IMR-90 (cell line): ENCODE measurements around the gene GDF10. TPM values are rescaled to one million over a fixed set of nuclear protein-coding genes. Genes with fewer than 3 reads are reported as not detected.

ENCODE experiments used
- ATAC-seq: fragments of 200-7000 bp; cut with Tn5 transposase; 2 replicates; pipeline ENCODE4 v1.9.1; 2020; ENCODE audit warnings: low read depth, mild to moderate bottlenecking, moderate library complexity
- BruUV-seq: library from RNA; stranded (reverse); fragments of 400-500 nt; replicated peaks from 2 replicates; lab custom pipeline; 2021; lab: Mats Ljungman, UMichigan
- CTCF ChIA-PET: fragments of 300-600 bp; formaldehyde crosslinking; extraction: SDS; loops from one replicate; lab custom pipeline; 2021; ENCODE audit warnings: antibody characterized with exemption; lab: Yijun Ruan, JAX
- POLR2A ChIA-PET: fragments of 300-600 bp; sonication (Branson Sonifier 250); formaldehyde crosslinking; loops from one replicate; lab custom pipeline; 2022; ENCODE audit warnings: antibody characterized with exemption; ENCODE audit not compliant: unreplicated experiment; lab: Charles Lee
- DNase-seq: peaks from one replicate; pipeline ENCODE4 v3.0.0; 2013
- H2AFZ ChIP-seq: replicated peaks from 2 replicates; pipeline ENCODE3; 2013; ENCODE audit warnings: low read length, mild to moderate bottlenecking; ENCODE audit not compliant: poor library complexity
- H2AK5ac ChIP-seq: 2 replicates; pipeline ENCODE4 v1.6.1; 2013; ENCODE audit warnings: low read depth, low read length, inconsistent platforms
- H2AK9ac ChIP-seq: replicated peaks from 2 replicates; pipeline ENCODE3; 2013; ENCODE audit warnings: mild to moderate bottlenecking, low read depth, low read length, moderate library complexity; ENCODE audit not compliant: poor library complexity
- H2BK120ac ChIP-seq: 2 replicates; pipeline ENCODE4 v1.6.1; 2013; ENCODE audit warnings: low read depth, low read length, inconsistent platforms
- H2BK15ac ChIP-seq: 3 replicates; pipeline ENCODE4 v1.6.1; 2013; ENCODE audit warnings: low read depth, low read length, inconsistent platforms
- H2BK20ac ChIP-seq: 2 replicates; pipeline ENCODE4 v1.6.1; 2013; ENCODE audit warnings: low read depth, mild to moderate bottlenecking, inconsistent platforms, low read length, moderate library complexity
- H2BK5ac ChIP-seq: 2 replicates; pipeline ENCODE4 v1.6.1; 2013; ENCODE audit warnings: mild to moderate bottlenecking, low read depth, low read length, inconsistent platforms; ENCODE audit not compliant: poor library complexity, severe bottlenecking
- H3K14ac ChIP-seq: replicated peaks from 2 replicates; pipeline ENCODE4 v1.6.1; 2013; ENCODE audit warnings: low read depth, low read length, inconsistent platforms
- H3K18ac ChIP-seq: 2 replicates; pipeline ENCODE4 v1.6.1; 2013; ENCODE audit warnings: low read depth, low read length, control low read depth
- H3K23ac ChIP-seq: 2 replicates; pipeline ENCODE4 v1.6.1; 2013; ENCODE audit warnings: low read depth, low read length, inconsistent platforms
- H3K27ac ChIP-seq: 2 replicates; pipeline ENCODE4 v1.5.1; 2013; ENCODE audit warnings: mild to moderate bottlenecking, control low read depth, low read length; ENCODE audit not compliant: insufficient read depth
- H3K27me3 ChIP-seq: 2 replicates; pipeline ENCODE4 v1.6.1; 2013; ENCODE audit warnings: low read length; ENCODE audit not compliant: control insufficient read depth, insufficient read depth
- H3K36me3 ChIP-seq: 2 replicates; pipeline ENCODE4 v1.6.1; 2013; ENCODE audit warnings: low read length, mixed read lengths; ENCODE audit not compliant: control insufficient read depth, insufficient read depth
- H3K4ac ChIP-seq: 2 replicates; pipeline ENCODE4 v1.6.1; 2013; ENCODE audit warnings: low read depth, low read length, inconsistent platforms
- H3K4me1 ChIP-seq: 2 replicates; pipeline ENCODE4 v1.6.1; 2013; ENCODE audit warnings: low read length, mixed read lengths; ENCODE audit not compliant: control insufficient read depth, insufficient read depth
- H3K4me2 ChIP-seq: 2 replicates; pipeline ENCODE4 v1.6.1; 2013; ENCODE audit warnings: low read depth, mild to moderate bottlenecking, control low read depth, low read length, moderate library complexity
- H3K4me3 ChIP-seq: 2 replicates; pipeline ENCODE4 v1.5.1; 2013; ENCODE audit warnings: low read depth, mild to moderate bottlenecking, control low read depth, low read length, moderate library complexity; ENCODE audit not compliant: insufficient read depth
- H3K56ac ChIP-seq: 2 replicates; pipeline ENCODE4 v1.6.1; 2013; ENCODE audit warnings: low read length, inconsistent platforms; ENCODE audit not compliant: insufficient read depth; ENCODE audit errors: extremely low read depth
- H3K79me1 ChIP-seq, 2 experiments: 2 replicates each; pipeline ENCODE4 v1.6.1; 2013; ENCODE audit warnings: low read length in 2 of 2, inconsistent platforms in 1 of 2, low read depth in 1 of 2
- H3K9ac ChIP-seq: 2 replicates; pipeline ENCODE4 v1.6.1; 2013; ENCODE audit warnings: low read depth, low read length, control low read depth
- H3K9me1 ChIP-seq: 2 replicates; pipeline ENCODE4 v1.6.1; 2013; ENCODE audit warnings: low read length, inconsistent platforms; ENCODE audit not compliant: insufficient read depth
- H3K9me3 ChIP-seq: 2 replicates; pipeline ENCODE4 v1.6.1; 2013; ENCODE audit warnings: low read length; ENCODE audit not compliant: control insufficient read depth, insufficient read depth
- H4K20me1 ChIP-seq: 2 replicates; pipeline ENCODE4 v1.6.1; 2013; ENCODE audit warnings: low read length, inconsistent platforms; ENCODE audit not compliant: insufficient read depth
- H4K5ac ChIP-seq: 2 replicates; pipeline ENCODE4 v1.6.1; 2013; ENCODE audit warnings: mild to moderate bottlenecking, low read depth, low read length, control low read depth
- H4K8ac ChIP-seq, 2 experiments: 2 replicates each; pipeline ENCODE4 v1.6.1; 2013; ENCODE audit warnings: low read depth in 2 of 2, low read length in 2 of 2, control low read depth in 1 of 2, inconsistent platforms in 1 of 2
- H4K91ac ChIP-seq: 2 replicates; pipeline ENCODE4 v1.6.1; 2013; ENCODE audit warnings: low read depth, low read length, inconsistent platforms; ENCODE audit not compliant: insufficient read depth
- BHLHE40 ChIP-seq: fragments of 150-350 bp; IDR thresholded peaks from 2 replicates; pipeline ENCODE4 v1.6.1; 2016; ENCODE audit warnings: mild to moderate bottlenecking, low read depth, low read length
- CHD1 ChIP-seq: IDR thresholded peaks from 2 replicates; pipeline ENCODE4 v1.6.1; 2012; ENCODE audit warnings: low read depth, low read length, improper control_type of control experiment
- CTCF ChIP-seq: conservative IDR thresholded peaks from 2 replicates; pipeline ENCODE4 v1.5.1; 2012; ENCODE audit warnings: mild to moderate bottlenecking, low read depth, low read length, improper control_type of control experiment
- ELK1 ChIP-seq: fragments of 150-350 bp; IDR thresholded peaks from 2 replicates; pipeline ENCODE4 v1.6.1; 2016; ENCODE audit warnings: low read depth, mild to moderate bottlenecking, low read length, moderate library complexity, borderline replicate concordance
- FOS ChIP-seq: fragments of 150-350 bp; IDR thresholded peaks from 2 replicates; pipeline ENCODE4 v1.6.1; 2016; ENCODE audit warnings: low read depth, low read length
- MAFK ChIP-seq: IDR thresholded peaks from 2 replicates; pipeline ENCODE4 v1.6.1; 2012; ENCODE audit warnings: low read depth, low read length, improper control_type of control experiment
- MAZ ChIP-seq: IDR thresholded peaks from 2 replicates; pipeline ENCODE4 v1.6.1; 2012; ENCODE audit warnings: low read depth, mild to moderate bottlenecking, low read length, improper control_type of control experiment, moderate library complexity, borderline replicate concordance
- MXI1 ChIP-seq: IDR thresholded peaks from 2 replicates; pipeline ENCODE4 v1.6.1; 2012; ENCODE audit warnings: low read depth, mild to moderate bottlenecking, low read length, moderate library complexity, borderline replicate concordance
- NFE2L2 ChIP-seq: fragments of 150-350 bp; IDR thresholded peaks from 2 replicates; pipeline ENCODE4 v1.6.1; 2016; ENCODE audit warnings: low read depth, mild to moderate bottlenecking, low read length
- POLR2A ChIP-seq: IDR thresholded peaks from 2 replicates; pipeline ENCODE4 v1.6.1; 2012; ENCODE audit warnings: mild to moderate bottlenecking, low read depth, low read length
- RAD21 ChIP-seq: IDR thresholded peaks from 2 replicates; pipeline ENCODE4 v1.6.1; 2012; ENCODE audit warnings: low read length, improper control_type of control experiment
- RCOR1 ChIP-seq: IDR thresholded peaks from 2 replicates; pipeline ENCODE4 v1.6.1; 2012; ENCODE audit warnings: mild to moderate bottlenecking, low read length, improper control_type of control experiment; ENCODE audit not compliant: insufficient replicate concordance
- RFX5 ChIP-seq: IDR thresholded peaks from 2 replicates; pipeline ENCODE4 v1.8.0; 2012; ENCODE audit warnings: low read depth, mild to moderate bottlenecking, low read length, moderate library complexity
- USF2 ChIP-seq: fragments of 150-350 bp; IDR thresholded peaks from 2 replicates; pipeline ENCODE4 v1.6.1; 2017; ENCODE audit warnings: mild to moderate bottlenecking, antibody characterized with exemption, low read length, low read depth
- WGBS, 2 experiments: methylation state at CpG; one replicate each; pipeline versions ENCODE4 v1.1.5 to v1.1.7; 2013; ENCODE audit warnings: missing lambda C conversion rate in 2 of 2; ENCODE audit not compliant: insufficient read length in 1 of 2; ENCODE audit errors: extremely low coverage in 2 of 2; 5-methylcytosine and 5-hydroxymethylcytosine counted together
- dilution Hi-C: fragments of 300-500 bp; cut with HindIII; formaldehyde crosslinking; loops from one replicate; pipeline ENCODE4 v1.14.3; 2018; ENCODE audit warnings: low sequenced_read_pairs; ENCODE audit not compliant: unreplicated experiment
- in situ Hi-C: fragments of 300-500 bp; cut with MboI; formaldehyde crosslinking; loops from 3 replicates; pipeline ENCODE4 v1.14.3; 2019; ENCODE audit warnings: low sequenced_read_pairs, inconsistent platforms, mixed read lengths
- intact Hi-C: fragments of 100-400 bp; cut with micrococcal nuclease; formaldehyde crosslinking; loops from 2 replicates; pipeline ENCODE4 v1.10.0; 2022
- polyA plus RNA-seq, 3 experiments: library from polyadenylated mRNA; depleted of rRNA; stranded (reverse); fragments of >200 nt; gene quantifications; 2 replicates each; pipeline ENCODE4 v1.2.3, GENCODE V29; 2012; ENCODE audit warnings: low replicate concordance in 1 of 3
- total RNA-seq: library from RNA; depleted of rRNA; stranded (reverse); fragments of >200 nt; gene quantifications from 2 replicates; pipeline ENCODE4 v1.2.3, GENCODE V29; 2012

Gene GDF10
- total and polyA plus RNA-seq, 2 of the 4 experiments (the other 2 are of a cell fraction), result 0.34 TPM; not detected in 1

- ATAC-seq, result no peak
- Histone ChIP-seq H3K27ac (no peak overlapping the region), H3K79me1 (no peaks in the 10 kb centered on the region), H3K36me3 (no peaks in the 10 kb centered on the region), H3K4ac (no peak overlapping the region), H2AK9ac (no peak overlapping the region), H2BK20ac (no peak overlapping the region), H3K56ac (no peak overlapping the region), H2BK120ac (no peak overlapping the region), H3K4me2 (no peak overlapping the region), H3K14ac (no peak overlapping the region), H2AK5ac (no peak overlapping the region), H2BK15ac (no peak overlapping the region), H2AFZ (no peak overlapping the region), H4K8ac (no peak overlapping the region), H4K5ac (no peak overlapping the region), H2BK5ac (no peak overlapping the region), H3K4me1 (no peaks in the 10 kb centered on the region), H3K9me3 (no peaks in the 10 kb centered on the region), H3K18ac (no peak overlapping the region), H4K91ac (no peak overlapping the region), H4K20me1 (no peaks in the 10 kb centered on the region), H3K23ac (no peak overlapping the region), H3K27me3 (peaks cover 38% of the 10 kb centered on the region), H3K9me1 (no peaks in the 10 kb centered on the region), H3K4me3 (no peak overlapping the region), H3K9ac (no peak overlapping the region)
- WGBS, 2 experiments, result 93% methylated on average over 19 of the region's 31 CpGs; no CpG with 5 or more reads in 1 of the 2 experiments
- CTCF ChIA-PET, result no interaction called here
- TF ChIP-seq CHD1, result no peak
- no peak for TF ChIP-seq MXI1
- no peak for TF ChIP-seq USF2
- no peak for TF ChIP-seq RFX5
- no peak for TF ChIP-seq BHLHE40
- no peak for TF ChIP-seq POLR2A
- TF ChIP-seq NFE2L2, result no peak
- TF ChIP-seq FOS, result no peak
- TF ChIP-seq ELK1, result no peak
- TF ChIP-seq CTCF, result no peak
- no peak for TF ChIP-seq RCOR1
- no peak for TF ChIP-seq RAD21
- no peak for TF ChIP-seq MAZ
- TF ChIP-seq MAFK, result no peak
- dilution Hi-C loops, result no loop called here
- intact Hi-C loops, result no loop called here
- in situ Hi-C loops, result no loop called here
- POLR2A ChIA-PET, result no interaction called here
- DNase-seq, result no peak
- no TSS peak for BruUV-seq
These were observed 50.0 kb downstream of the GDF10 start for GRCh38 chr10:47349941-47350371.
